Cerebellar nuclear complex (tissue), 1 donor: Measurements from ENCODE around the gene PCSK6.

Experiments used
- DNase-seq, 2 experiments: peaks; one replicate each; lab custom pipeline; 2025; lab: John Stamatoyannopoulos, UW

Gene PCSK6

GRCh38 chr15:101446518-101447167 is 42.9 kb downstream of the PCSK6 start:
- DNase-seq, result no peak

DNA sequence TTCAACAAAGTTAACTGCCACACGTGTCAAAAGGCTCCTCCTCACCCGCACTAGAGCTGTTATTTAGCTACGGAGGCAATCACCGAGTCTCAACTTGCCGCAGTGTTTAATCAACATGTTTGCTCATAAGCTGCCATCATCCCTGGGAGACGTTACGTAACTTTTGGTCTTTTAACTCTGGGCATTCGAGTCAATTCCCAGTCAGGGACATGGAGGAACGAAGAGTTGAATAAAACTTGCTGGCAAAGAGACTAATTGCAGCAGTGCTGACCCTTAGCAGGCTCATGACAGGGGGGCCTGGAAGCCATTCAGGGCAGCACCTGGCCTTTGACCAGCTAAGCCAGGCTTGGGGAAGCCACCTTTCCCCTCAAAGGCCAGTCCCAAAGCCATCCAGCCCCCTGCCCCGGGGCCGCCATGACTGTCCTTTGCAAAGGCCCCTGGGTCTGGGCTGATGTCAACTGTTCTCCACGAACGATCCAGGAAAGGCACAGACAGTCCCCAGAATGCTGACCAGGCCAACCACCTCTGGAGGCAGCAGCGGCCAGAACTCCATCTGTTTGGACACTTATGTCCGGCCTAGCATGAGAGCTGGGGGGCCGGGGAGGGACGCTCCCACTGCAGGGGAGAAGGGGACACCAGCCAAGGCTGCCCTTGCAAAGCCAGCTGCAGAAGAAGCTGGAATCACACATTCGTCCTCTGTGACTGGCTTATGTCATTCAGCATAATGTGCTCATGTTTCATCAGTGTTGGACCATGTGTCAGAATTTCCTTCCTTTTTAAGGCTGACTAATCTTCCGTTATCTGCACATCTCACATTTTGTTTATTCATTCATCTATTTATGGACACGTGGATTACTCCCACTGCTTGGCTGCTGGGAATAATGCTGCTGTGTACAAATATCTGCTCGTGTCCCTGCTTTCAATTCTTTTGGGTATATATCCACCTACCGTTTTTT is 43.7 kb downstream of the PCSK6 start:
- no peak for DNase-seq

DNA sequence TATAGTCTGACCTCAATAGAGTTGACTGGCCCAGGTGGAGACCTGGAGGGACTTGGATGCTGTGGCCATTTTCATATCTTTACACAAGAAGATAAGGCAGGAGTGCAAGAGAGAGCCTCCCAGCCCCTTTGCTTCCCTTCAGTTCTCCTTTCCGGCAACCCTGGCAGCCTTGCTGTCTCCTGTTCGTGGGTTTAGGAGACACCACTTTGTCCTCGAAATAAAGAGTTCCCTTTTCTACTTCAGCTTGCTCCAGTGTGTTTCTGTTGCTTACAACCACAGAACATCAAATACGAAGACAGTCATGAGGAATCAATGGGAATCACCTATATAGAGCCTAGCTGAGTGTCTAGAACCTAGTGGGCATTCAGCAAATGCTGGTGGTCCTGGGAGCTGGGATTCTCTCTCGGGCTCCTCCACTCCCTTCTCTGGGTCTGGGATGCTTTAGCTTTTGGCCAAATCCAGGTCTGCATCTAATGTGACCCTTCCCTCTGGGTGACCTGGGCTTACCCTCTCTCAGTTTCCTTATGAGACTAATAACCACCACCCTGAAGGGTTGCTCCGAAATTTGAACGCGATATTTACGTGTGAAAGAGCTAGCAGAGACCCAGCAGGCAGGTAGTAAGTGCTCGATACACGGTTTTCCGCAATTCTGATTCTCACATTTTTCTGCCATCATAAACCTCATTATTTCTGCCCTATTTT is 44.5 kb downstream of the PCSK6 start:
- DNase-seq, result no peak

DNA sequence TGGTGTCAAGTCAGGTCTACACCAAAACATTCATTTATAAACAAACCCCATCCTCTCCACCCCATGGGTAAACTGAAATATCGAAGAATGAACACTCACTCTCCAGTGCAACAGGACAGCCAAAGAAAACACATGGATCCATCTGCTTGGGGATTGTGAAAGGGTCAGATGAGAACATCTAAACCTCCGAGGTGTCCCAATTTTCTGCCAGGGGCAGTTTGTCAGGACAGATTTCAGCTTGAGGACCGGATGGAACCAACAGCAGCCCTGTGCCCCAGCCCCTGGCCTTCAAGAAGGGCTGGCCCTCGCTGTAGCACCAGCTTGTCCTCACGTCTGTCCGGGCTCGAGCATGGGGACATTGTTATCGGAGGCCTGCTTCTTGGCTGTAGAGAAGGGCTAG is 45.5 kb downstream of the PCSK6 start:
- no peak for DNase-seq

DNA sequence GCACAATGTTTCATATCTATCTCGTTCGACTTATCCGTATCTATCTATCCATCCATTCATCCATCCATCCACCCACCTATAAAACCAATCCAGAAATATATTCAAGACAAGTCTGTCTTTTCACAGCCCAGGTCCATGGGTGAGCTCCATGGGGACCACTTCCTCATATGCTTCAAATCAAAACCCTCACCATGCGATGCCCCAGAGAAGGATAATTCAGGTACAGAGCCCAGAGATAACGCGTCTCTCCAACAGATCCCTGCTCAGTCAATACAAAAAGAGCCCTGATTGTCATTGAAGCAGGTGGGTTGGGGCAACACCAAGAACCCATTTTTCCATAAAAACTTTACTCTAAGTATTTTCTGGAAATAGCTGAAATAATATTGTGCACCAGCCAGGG is 47.2 kb downstream of the PCSK6 start:
- no peak for DNase-seq

GRCh38 chr15:101441696-101442095 is 47.8 kb downstream of the PCSK6 start:
- DNase-seq, result no peak

GRCh38 chr15:101440846-101441590 is 48.5 kb downstream of the PCSK6 start:
- DNase-seq, result no peak

- DNase-seq, result no peak
Observed at GRCh38 chr15:101439920-101440319, 49.6 kb downstream of the PCSK6 start.

DNA sequence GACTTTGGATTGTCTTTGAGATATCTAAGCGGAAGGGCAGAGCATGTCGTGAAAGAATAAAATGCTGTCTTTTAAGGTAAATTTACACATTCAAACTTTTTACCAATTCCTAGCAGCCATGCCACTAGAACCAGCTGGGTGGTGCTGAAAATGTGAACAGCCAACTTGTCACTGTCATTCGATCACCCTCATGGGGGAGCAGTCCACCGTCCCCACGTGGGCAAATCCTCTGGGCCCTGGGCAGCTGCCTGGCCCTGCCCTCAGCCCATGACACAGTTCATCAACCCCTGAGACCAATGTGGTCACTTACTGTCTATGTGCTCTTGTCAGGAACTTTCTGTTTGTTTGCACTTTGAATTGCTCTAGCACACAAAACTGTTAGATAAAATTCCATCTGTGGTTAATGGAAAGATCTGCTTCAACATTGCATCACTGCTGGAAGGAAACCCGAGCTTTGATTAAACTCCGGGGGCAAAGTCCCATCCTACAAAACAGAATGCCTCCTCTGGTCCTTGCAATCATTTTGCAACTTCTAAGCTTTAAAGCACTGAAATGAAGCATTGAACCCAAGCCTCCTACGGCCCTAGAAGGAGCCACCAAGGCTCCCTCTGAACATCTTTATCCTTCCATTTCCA is 50.1 kb downstream of the PCSK6 start:
- no peak for DNase-seq

- DNase-seq, result no peak
Observed at GRCh38 chr15:101438482-101439284, 50.8 kb downstream of the PCSK6 start.

DNA sequence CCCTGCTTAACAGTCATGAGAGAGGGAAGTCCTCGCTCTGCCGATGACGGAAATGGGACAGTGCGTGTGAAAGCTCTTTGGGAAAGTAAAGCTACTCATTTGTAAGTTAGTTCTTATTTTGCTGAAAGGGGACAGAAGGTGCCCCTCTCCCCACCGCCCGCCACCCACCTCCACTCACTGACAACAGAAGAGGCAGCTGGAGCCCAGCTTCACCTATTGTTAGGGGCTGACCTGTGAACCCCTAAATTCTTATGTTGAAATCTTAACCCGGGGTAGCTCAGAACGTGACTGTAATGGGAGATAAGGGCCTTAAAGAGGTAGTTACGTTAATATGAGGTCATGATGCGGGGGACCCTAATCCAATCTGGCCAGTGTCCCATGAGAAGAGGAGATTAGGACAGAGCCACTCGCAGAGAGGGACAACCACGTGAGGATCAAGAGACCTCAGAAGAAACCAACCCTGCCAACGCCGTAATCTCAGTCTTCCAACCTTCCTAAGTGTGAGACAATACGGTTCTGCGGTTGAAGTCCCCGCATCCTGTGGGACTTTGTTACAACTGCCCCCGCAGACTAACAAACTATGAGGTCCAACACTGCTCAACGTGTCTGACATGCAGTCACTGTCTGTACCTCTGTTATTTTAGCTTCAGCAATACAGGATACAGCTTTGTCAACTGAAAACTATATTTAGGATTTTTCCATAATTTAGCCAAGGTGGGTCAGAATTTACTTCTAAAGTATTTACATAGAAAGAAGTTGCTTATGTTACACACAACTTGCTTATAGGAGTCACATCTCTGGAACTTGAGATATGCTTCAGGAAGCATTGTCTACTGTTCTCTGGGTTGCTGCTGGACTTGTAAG is 51.7 kb downstream of the PCSK6 start:
- DNase-seq, result no peak

GRCh38 chr15:101437209-101437608 is 52.3 kb downstream of the PCSK6 start:
- no peak for DNase-seq

GRCh38 chr15:101436526-101436925 is 53.0 kb downstream of the PCSK6 start:
- no peak for DNase-seq

DNA sequence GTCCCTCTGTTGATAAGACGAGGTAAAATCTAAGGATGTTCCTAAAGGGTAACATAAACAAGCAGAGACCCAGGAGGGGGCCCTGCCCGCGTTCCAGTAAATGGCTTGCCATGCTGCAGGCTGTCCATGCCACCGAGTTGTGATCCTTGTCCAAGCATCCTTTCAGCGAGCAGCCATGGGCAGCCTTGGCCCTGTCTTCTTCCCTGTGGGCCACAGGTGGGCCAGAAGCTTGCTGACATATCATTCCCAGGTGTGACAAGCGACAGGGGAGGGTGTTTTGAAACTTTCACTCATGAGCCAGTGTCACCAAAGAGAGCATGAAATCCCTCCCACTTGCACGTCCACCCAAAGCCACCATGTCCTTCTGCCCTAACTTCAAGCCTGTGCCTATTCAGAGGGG is 53.7 kb downstream of the PCSK6 start:
- DNase-seq, result no peak

DNA sequence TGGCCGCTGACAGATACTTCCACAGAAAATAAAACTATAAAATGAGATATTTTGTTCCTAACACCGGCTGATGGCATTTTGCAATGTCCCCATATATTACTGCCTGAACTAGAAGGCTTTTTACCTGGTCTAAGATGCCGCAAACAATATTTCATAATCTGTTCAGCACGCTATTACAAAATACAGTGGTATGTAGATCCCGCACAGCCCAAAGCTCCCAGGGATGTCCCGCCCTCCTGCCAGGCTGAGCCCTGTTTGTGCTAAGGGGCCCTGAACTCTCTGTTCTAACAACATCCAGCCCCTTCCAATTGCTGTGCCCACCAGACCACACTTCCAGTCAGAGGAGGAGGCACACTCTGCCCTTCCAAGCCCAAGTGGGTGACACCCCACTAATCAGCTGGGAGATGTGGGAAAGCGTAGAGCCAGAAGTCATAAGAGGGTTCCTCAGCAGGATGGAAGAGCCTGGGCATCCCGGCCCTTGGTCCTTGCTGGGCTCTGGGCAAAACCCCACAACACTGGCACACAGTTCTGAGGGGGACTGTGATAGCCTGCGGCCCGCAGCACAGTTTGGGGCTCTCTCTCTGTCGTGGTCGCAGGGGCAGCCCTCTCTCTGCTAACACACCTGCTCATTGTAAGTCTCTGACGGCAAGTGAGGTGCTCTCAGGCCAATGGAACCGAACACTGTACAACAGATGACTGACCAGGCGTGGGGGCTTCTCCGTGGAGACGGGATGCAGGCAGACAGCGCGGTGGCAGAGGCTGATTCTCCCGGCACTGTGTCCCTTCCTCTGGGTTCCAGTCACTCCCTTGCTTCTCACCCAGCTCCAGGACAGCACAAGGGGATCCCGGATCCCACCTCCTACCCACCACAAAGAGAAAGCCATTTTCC is 55.2 kb downstream of the PCSK6 start:
- no peak for DNase-seq

GRCh38 chr15:101433396-101433795 is 56.1 kb downstream of the PCSK6 start:
- no peak for DNase-seq

- DNase-seq, result no peak
Observed at GRCh38 chr15:101432982-101433381, 56.5 kb downstream of the PCSK6 start.

DNA sequence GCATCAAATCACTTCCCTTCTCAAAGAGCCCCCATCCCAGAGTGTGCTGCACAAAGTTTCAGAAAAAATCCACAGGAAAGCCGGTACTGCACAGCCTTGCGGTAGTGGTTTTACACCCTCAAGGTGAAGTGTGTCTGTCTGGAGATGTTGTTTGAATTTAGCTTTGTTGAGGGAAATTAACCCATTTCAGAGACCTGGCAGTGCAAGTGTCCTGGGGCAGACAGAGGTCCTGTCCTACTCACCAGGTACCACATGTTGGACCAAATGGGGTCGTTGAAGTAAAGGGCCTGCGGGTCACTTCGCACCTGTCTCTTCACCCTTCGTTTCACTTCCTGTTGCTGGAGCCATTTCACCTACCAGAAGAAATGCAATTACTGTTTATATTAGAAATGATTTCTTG is 57.8 kb downstream of the PCSK6 start:
- no peak for DNase-seq

GRCh38 chr15:101431301-101431700 is 58.2 kb downstream of the PCSK6 start:
- DNase-seq, result no peak
